GM12872 (cell line): Measurements from ENCODE around the gene MKI67.

Experiments used
- TF ChIP-seq, protein P1 (sequence below): IDR thresholded peaks from 3 replicates; pipeline ENCODE4 v1.5.1; 2011; ENCODE audit warnings: low read depth, mild to moderate bottlenecking, low read length, moderate library complexity; ENCODE audit not compliant: insufficient read depth

MKI67 gene

DNA sequence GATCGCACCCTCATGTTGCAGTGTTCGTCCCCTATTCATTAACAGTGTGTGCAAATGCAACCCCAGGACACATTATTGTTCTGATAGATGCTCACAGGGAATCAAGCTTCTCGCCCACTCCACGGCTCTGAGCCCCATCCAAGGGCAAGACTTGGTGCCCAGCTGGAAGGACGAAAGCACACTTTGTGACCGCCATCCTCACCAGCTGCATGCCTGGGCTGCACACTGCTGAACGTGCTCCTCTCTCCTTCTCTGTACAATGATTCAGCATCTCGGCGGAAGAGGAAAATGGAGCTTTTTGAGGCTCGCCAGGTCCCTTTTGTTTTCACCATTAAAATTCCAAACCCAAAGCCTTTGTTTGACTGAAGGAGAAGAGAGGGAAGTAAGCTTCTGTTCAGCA is 41.9 kb downstream of the MKI67 start:
- TF ChIP-seq, protein P1, sequence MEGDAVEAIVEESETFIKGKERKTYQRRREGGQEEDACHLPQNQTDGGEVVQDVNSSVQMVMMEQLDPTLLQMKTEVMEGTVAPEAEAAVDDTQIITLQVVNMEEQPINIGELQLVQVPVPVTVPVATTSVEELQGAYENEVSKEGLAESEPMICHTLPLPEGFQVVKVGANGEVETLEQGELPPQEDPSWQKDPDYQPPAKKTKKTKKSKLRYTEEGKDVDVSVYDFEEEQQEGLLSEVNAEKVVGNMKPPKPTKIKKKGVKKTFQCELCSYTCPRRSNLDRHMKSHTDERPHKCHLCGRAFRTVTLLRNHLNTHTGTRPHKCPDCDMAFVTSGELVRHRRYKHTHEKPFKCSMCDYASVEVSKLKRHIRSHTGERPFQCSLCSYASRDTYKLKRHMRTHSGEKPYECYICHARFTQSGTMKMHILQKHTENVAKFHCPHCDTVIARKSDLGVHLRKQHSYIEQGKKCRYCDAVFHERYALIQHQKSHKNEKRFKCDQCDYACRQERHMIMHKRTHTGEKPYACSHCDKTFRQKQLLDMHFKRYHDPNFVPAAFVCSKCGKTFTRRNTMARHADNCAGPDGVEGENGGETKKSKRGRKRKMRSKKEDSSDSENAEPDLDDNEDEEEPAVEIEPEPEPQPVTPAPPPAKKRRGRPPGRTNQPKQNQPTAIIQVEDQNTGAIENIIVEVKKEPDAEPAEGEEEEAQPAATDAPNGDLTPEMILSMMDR, result no peak

DNA sequence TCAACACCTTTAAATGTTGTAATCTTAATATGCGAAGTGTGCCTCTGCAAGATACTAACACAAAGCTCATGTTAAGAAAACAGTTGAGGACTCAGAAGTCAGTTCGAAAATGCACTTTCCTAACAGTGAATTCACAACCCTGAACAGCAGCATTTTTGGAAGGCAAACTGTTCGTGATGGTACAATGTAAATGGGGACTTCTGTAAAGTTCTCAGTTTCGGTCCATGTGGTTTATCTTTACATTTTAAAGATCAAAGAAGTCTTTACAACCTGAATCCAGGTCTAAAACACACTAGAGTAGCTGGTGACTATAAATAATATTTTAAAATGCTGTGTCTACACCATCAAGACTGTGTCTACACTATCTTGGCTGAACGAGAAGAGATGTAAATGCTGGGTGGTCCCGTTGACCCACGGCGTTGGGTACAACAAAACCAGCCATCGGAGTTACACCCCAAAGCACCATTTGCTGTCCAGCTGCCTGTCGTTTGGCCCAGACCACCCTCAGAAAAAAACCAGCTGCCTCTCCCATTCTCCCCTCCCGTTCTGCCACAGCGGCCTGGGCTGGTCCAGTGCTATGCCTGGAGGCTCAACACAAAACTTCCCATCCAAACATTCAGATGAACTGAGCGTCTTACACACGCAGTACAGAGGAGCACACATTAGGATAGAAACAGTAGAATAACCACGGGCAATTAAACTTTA is 42.9 kb downstream of the MKI67 start:
- TF ChIP-seq, protein P1, result no peak

DNA sequence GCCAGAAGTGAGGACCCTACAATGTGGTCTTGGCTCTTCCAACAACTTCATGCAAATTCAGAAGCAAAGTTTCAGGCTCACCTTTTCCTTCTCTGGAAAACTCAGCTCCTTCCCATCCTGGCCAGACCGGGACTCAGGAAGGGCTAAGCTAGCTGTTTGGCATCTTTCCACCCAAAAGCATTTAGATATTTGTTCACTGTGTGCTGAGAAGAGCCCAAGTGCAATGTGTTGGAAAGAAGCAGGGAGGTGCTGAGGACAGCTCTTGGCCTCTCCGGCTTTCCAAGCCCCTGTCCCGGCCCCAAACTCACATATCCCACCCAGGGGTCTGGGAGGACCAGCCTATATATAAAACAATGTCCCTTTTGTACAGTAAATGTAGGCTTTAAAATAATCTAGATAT is 44.5 kb downstream of the MKI67 start:
- TF ChIP-seq, protein P1, result no peak

DNA sequence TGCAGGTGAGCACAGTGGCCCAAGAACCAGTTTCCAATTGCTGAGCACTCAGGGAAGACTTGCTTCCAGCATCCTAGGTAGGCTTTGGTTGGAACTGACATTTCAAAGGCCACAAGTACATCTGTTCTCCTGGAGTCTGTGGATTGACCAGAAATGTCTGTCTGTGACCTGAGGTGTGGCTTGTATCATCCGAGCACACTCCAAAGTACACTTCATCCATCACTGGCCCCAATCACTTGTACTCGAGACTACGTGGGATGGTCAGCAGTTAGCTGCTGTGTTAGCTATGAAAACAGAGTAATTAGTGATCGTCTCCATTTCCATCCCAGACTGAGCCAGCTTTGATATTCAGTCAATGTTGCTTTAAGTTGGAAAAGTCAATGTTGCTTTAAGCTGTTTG is 45.0 kb downstream of the MKI67 start:
- TF ChIP-seq, protein P1, result no peak

DNA sequence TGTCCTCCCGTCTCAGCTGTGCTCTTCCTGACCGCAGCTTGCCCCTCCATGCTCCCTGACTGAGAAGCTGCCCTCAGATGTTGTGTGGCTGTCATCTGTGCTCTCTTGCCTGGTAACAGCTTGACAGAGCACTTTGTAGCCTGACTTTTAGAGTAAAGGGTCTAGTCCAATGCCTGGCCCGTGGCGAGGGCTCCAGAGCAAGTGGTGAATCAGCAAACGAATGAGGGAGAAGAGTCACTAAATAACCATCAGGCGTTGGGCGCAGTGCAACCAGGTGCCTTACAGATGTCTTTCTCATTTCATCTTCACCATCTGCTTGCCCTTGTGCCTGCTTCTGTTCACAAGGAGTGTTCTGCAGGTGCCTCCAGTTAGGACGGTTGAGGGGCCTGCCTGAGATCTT is 45.6 kb downstream of the MKI67 start:
- TF ChIP-seq, protein P1, result no peak

DNA sequence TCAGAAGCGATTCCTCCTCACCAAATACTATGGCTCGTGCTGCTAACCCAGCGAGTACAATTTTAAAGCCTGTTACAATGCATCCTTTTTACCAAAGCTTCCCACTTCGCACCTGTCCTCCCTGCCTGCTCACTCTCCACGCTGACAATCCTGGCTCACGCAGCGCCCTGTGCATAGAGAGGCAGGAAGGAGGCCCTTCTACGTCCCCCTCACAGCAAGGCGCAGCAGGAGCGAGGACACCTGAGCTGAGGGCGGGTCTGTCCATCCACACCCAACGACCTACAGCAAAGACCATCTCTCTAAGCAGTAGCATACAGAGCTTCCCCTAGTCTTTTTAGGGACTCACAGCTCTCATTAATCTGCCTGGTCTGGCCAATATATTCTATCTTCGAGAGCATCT is 46.0 kb downstream of the MKI67 start:
- TF ChIP-seq, protein P1, result no peak

DNA sequence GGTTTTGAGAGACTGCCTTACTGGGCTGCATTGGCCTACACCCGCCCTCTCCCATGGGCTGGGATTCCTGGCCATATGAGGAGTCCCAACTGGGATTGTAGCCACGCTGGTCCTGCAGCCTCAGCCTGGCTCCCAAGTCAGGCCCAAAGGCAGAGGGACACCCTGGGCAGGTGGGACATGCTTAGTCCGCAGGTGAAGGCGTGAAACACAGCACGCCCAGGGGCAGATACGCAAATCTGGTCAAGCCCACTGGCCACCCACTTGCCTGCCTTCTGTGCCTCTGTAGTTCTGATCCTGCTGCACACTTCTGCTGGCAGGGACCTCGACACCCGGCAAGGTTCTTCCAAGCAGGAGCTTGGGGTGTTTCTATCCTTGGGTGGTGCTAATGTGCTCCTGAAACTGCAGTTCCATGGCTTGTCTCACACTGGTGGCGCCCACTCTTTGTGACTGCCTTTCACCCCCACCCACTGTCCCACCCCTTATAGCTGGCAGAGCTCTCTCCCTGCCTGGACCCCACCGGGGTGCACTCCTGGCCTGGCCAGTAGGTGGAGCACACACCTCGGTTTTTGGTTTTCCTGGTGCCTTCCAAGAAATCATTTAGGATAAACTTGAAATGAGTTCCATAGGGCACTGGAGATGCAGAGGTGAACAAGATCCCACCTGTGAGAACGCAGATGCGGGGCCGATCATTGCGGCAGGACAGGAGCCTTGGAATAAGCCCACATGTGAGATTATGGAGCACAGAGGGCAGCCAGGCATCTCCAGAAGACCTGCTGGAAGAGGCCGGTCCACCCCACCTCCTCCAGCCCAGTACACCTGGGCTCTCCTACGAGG is 47.9 kb downstream of the MKI67 start:
- TF ChIP-seq, protein P1, result peak; percentile 80
